Neuron (in vitro differentiated cells): ENCODE results near the gene TP53I11.
A peak's percentile ranks its signal among the peaks of the same experiment; 100 is the strongest.

Experiments used
- H2AFZ ChIP-seq: one replicate; pipeline ENCODE4 v1.6.1; 2013; ENCODE audit warnings: low read depth, mild to moderate bottlenecking, inconsistent platforms, low read length, moderate library complexity
- H3K27me3 ChIP-seq: one replicate; pipeline ENCODE4 v1.6.1; 2013; ENCODE audit warnings: low read length; ENCODE audit not compliant: insufficient read depth
- H3K36me3 ChIP-seq: one replicate; pipeline ENCODE4 v1.6.1; 2013; ENCODE audit warnings: low read length; ENCODE audit not compliant: insufficient read depth
- H3K4me1 ChIP-seq: one replicate; pipeline ENCODE4 v1.6.1; 2013; ENCODE audit warnings: low read length; ENCODE audit not compliant: insufficient read depth
- H3K4me3 ChIP-seq: 2 replicates; pipeline ENCODE4 v1.5.1; 2013; ENCODE audit warnings: mild to moderate bottlenecking, low read length, moderate library complexity
- H3K9me3 ChIP-seq: one replicate; pipeline ENCODE4 v1.6.1; 2013; ENCODE audit warnings: low read length

TP53I11 gene, protein sequence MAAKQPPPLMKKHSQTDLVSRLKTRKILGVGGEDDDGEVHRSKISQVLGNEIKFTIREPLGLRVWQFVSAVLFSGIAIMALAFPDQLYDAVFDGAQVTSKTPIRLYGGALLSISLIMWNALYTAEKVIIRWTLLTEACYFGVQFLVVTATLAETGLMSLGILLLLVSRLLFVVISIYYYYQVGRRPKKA

DNA sequence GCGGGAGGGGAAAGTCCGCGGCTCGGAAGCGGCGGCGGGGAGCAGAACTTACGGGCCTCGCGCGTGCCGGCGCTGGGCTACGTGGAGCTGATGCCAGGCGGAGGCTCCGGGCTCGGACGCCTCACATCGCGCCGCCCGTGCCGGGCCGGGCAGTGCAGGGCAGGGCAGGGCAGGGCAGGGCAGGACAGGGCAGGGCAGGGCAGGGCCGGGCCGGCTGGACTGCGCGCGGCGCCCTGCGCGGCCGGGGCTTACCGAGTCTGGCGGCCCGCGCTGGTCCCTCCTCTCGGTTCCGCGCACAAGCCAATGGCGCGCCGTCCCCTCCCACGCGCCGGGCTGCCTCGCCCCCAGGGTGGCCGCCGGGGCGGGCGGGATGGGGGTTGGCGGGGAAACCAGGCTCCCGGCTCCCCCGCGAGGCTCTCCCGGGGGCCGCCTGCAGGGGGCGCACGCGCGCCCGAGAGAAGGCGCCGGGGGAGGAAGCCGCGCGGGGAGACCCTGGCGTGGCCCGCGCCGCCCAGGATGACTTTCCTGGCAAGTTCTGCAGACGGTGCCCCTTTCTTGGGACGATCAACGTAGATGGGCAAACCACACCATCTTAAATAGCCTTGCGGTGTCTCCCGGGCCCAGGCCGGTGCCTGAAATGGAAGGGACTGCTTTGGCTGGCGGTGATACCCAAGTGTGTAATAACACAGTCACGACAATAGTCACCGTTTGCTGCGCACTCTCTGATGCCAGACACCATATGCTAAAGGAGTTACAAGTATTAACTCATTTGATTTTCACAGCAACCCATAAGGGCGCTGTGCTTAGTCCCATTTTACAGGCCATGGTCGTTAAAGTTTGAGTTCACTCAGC is at the start of gene TP53I11:
Gene TP53I11, minus strand, starts transcription at position 259 of the 852 bp plus-strand sequence. CDS start 12,548 bp downstream, outside the sequence.
- Histone ChIP-seq H3K36me3 (no peaks in the 10 kb centered on the region), H2AFZ (peak within 1 kb of the TSS; percentile 99), H3K27me3 (peaks cover 16% of the 10 kb centered on the region), H3K4me1 (no peaks in the 10 kb centered on the region), H3K9me3 (no peaks in the 10 kb centered on the region), H3K4me3 (peak within 1 kb of the TSS; percentile 87)

DNA sequence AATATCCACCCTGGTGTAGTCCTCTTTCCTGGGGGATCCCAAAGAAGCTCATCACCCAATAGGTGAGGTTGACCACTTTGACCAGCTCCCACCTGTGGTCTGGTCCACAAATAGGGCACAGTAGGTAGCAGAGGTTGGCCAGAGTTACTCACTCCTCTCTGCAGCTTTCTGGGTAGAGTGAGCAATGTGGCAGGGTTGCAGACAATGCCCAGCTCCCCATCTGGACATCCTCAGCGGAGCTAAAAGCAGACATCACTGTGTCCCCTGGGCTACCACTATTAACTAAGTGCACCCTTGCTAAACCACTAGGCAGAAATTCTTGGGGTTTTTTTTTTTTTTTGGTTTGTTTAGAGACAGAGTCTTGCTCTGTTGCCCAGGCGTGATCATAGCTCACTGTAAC is 48.4 kb upstream of the TP53I11 start:
- no peaks in the 10 kb centered on the region for H3K9me3 ChIP-seq
- peaks cover 7% of the 10 kb centered on the region for H3K27me3 ChIP-seq
- no peak overlapping the region for H2AFZ ChIP-seq
- H3K4me3 ChIP-seq, result no peak overlapping the region
- H3K4me1 ChIP-seq, result no peaks in the 10 kb centered on the region
- no peaks in the 10 kb centered on the region for H3K36me3 ChIP-seq

DNA sequence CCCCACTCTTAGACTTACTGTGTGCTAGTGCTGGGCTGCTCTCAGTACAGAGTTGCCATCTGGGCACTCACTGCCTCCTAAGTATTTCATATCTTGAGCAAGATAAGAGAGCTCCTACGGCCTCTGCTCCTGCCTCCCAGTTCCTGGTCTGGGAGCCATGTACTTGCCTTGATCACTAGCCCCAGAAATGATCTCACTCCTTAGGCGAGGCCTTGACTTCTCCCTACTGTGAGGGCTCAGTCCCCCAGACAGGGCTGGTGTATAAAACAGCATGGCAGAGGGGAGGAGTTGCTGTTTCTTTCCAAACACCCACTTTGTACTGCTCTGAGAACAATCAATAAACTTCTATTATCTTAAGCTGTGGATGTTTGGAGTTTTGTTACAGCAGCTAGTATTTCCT is 47.4 kb upstream of the TP53I11 start:
- H3K9me3 ChIP-seq, result no peaks in the 10 kb centered on the region
- no peaks in the 10 kb centered on the region for H3K4me1 ChIP-seq
- H3K4me3 ChIP-seq, result no peak overlapping the region
- H3K36me3 ChIP-seq, result no peaks in the 10 kb centered on the region
- no peak overlapping the region for H2AFZ ChIP-seq
- H3K27me3 ChIP-seq, result peaks cover 13% of the 10 kb centered on the region

DNA sequence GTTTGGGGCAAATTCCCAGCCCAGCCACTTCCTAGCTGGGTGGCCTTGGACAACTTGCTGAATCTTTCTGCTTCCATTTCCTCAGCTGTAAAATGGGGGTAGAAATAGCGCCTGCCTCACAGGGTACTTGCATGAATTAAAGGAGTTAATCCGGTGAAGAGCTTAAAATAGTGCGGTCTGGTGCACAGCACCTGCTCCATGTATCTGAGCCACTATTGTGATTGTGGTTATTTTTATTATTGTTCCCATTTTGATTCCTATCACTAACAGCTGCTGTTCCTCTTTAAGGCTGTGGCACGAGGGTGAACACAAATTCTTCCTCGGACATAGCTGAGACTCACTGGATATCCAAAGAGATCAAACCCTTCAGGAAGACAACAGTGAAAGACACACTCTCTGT is 46.9 kb upstream of the TP53I11 start:
- no peak overlapping the region for H2AFZ ChIP-seq
- peaks cover 16% of the 10 kb centered on the region for H3K27me3 ChIP-seq
- H3K4me3 ChIP-seq, result no peak overlapping the region
- no peaks in the 10 kb centered on the region for H3K4me1 ChIP-seq
- no peaks in the 10 kb centered on the region for H3K36me3 ChIP-seq
- no peaks in the 10 kb centered on the region for H3K9me3 ChIP-seq

DNA sequence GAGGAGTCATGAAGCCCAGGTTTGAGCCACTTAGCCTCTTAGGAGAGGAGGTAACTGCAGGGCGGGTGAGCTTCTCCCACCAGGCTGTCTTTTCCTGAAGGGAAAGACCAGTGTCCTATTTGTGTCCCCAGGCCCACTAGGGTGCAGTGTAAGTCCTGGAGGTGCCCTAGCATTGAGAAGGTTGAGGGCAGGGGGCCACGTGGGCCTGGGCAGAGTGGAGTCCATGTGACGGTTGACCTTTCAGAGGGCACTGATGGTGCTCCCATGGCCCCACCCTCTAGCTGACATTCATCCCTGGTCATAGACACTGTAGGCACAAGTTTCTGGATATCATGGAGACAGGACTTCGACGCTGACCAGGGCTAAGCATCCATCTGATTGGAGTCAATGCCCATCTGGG is 44.1 kb upstream of the TP53I11 start:
- Histone ChIP-seq H3K27me3 (peaks cover 34% of the 10 kb centered on the region), H3K9me3 (no peaks in the 10 kb centered on the region), H2AFZ (no peak overlapping the region), H3K4me1 (no peaks in the 10 kb centered on the region), H3K36me3 (no peaks in the 10 kb centered on the region), H3K4me3 (no peak overlapping the region)

DNA sequence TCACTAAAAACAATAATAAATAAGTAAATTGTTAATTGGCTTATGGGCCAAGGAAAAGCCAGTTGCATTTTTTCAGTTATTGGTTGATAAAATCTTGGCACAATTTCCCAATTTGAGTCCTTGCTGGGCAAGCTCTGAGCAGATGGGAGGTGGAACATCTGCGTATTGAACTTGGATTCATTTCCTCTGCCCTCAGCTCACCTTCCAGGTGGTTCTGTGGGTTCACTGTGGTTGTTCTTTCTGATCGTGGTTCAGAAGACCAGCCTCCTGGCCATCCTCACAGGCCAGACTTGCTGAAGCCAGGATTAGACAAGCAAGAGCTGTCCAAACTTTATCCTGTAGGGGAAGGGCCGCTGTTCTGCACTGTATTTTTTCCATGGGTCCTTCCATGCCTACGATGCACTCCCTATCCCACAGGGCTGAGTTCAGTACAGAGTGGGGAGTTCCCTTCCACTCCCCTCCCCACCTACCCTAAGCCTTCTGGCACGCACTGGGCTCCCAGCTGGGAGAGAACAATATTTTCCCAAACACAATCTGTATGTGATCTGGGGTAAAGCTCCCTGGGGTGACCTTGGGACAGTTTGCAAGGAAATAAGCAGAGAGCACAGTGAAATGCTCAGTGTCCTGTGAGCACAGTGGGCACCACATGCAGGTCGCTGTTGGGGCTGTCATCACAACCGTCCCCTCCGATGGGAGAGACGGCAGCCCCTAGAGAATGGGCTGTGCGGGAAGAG is 43.5 kb upstream of the TP53I11 start:
- H3K9me3 ChIP-seq, result no peaks in the 10 kb centered on the region
- no peak overlapping the region for H2AFZ ChIP-seq
- H3K4me1 ChIP-seq, result no peaks in the 10 kb centered on the region
- peaks cover 38% of the 10 kb centered on the region for H3K27me3 ChIP-seq
- H3K36me3 ChIP-seq, result no peaks in the 10 kb centered on the region
- no peak overlapping the region for H3K4me3 ChIP-seq

DNA sequence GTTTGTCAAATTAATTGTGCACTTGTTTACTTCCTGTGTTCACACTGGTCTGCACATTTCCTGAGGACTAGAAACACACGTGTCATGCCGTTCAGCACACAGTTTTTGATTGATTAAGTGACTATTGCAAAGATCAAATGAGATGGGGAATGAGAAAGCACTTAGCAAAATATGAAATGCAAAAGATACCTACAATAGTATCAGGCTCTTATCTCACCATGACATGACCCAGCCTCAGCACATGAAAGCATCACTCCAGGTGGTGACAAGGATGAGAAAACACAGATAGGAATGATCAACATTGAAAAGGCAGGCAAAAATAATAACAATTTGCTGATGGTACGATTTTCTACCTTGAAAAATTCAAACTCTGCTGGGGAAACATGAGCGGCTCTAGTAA is 42.1 kb upstream of the TP53I11 start:
- H3K27me3 ChIP-seq, result peaks cover 50% of the 10 kb centered on the region
- no peaks in the 10 kb centered on the region for H3K4me1 ChIP-seq
- H3K4me3 ChIP-seq, result no peak overlapping the region
- H3K9me3 ChIP-seq, result no peaks in the 10 kb centered on the region
- no peak overlapping the region for H2AFZ ChIP-seq
- H3K36me3 ChIP-seq, result no peaks in the 10 kb centered on the region

DNA sequence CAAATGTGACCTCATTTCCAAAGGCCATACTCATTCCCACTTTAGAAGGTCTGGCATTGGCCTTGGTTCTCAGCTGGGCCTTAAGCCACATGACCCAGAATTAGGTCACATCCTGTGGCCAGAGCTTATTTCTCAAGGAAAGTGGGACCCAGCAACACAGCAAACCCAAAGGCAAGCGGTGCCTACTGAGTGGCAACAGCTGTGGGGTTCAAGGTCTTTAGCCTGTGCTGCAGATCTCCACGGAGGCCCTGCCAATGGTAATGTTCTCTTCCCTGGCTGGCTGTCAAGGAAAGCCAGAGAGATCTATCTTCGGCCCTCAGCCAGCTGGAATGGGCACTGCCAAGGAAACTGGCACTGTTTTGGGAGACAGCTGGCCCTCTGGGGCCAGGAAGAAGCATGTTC is 41.5 kb upstream of the TP53I11 start:
- Histone ChIP-seq H3K4me1 (no peaks in the 10 kb centered on the region), H3K36me3 (no peaks in the 10 kb centered on the region), H3K27me3 (peaks cover 56% of the 10 kb centered on the region), H3K9me3 (no peaks in the 10 kb centered on the region), H2AFZ (no peak overlapping the region), H3K4me3 (no peak overlapping the region)

DNA sequence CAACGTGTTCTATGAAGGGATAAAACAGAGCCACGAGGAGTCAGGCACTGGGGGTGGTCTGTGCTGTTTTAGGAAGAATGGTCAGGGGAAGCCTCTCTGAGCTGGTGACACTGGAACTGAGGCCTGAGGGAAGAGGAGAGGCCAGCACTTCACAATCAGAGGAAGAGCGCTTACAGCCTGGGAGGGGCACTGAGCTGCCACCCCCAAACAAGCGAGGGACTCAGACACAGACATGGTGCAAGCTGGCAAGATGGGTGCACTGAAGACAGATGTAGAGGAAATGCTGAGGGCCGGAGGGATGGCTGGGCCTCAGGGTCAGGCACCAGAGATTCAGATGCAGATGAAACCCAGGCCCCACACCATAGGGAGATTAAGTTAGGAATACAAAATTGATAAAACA is 40.0 kb upstream of the TP53I11 start:
- Histone ChIP-seq H2AFZ (no peak overlapping the region), H3K36me3 (no peaks in the 10 kb centered on the region), H3K4me1 (no peaks in the 10 kb centered on the region), H3K9me3 (no peaks in the 10 kb centered on the region), H3K27me3 (peaks cover 70% of the 10 kb centered on the region), H3K4me3 (no peak overlapping the region)

DNA sequence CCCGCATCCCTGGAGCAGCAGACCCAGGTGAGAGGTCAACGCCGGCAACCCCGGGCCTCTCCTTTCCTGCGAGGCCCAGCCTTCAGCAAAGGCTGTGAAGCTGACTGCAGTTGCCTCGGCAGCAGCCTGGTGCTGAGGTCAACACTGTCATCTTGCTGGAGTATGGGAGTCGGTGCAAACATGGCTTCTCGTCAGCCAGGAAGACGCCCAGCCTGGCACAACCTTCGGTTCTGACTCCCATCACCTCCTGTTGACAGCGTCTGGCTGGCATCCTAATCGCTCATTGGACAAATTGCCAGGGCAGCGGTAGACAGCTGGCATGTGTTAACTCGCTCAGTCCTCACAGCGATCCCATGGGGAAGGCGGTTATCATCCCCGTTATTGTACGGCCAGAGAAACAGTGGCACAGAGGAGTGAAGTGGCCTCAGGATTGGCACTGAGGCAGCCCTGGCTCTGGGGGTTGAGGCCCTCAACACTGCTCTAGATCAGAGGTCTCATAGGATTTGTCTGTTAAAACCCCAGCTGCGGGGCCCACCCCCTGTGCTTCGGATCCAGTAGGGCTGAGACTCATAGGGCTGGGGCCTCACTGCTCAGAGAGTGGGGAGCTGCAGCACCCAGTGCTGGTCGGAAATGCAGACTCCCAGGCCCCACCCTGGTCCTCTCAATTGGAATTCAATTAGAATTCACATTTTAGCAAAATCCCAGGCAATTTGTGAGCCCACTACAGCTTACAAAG is 39.3 kb upstream of the TP53I11 start:
- H3K36me3 ChIP-seq, result no peaks in the 10 kb centered on the region
- no peak overlapping the region for H3K4me3 ChIP-seq
- H3K9me3 ChIP-seq, result no peaks in the 10 kb centered on the region
- peaks cover 74% of the 10 kb centered on the region for H3K27me3 ChIP-seq
- H3K4me1 ChIP-seq, result no peaks in the 10 kb centered on the region
- H2AFZ ChIP-seq, result no peak overlapping the region

DNA sequence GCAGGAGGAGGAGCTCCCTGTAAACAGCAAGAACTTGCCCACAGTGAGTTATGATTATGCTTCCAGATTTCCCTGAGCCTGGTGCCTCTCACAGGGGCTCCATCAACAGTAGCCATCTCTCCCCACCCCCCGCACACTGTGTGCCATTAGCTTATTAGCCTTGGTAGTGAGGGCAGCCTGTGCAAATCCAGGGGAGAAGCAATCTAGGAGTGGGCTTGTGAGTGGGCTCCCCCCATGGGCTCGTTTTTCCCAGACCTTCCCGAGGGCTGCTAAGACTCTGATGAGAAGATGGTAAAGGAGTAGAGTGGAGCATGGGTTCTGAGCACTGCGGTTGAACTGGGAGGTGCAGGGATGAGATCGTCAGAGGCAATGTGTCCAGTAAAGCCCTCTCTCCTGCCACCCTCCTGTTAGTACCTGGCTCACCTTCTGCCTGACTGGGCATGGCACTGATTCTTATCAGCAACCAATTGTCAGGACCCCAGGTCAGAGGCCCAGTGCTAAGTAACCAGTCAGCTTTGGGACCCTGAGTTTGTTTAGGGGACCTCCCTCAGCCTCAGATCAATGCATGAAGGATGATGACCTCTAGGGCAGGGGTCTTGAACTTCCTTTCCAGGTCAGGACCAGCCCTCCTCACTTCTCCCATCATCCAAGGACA is 38.4 kb upstream of the TP53I11 start:
- Histone ChIP-seq H3K4me3 (no peak overlapping the region), H3K36me3 (no peaks in the 10 kb centered on the region), H3K9me3 (no peaks in the 10 kb centered on the region), H3K27me3 (peaks cover 72% of the 10 kb centered on the region), H3K4me1 (no peaks in the 10 kb centered on the region), H2AFZ (no peak overlapping the region)

DNA sequence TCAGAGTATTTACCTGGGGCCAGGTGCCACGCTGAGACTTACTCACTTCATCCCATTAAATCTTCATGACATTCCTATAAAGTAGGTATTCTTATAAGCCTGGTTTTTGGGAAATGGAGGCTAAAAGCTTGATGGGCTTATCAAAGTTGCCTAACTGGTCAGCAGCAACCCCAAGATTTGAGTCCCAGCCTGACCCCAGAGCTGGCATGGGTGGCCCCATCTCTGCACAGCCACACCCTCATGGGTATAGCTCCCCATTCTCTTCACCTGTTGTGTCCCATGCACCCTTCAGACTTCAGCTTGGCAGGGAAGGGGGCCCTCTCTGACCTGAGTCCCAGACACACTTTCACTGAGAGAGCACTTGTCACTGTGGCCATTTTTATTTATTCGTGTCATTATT is 37.4 kb upstream of the TP53I11 start:
- peaks cover 69% of the 10 kb centered on the region for H3K27me3 ChIP-seq

More for the DNA sequence above, 37.4 kb upstream of the TP53I11 start:
- no peaks in the 10 kb centered on the region for H3K9me3 ChIP-seq
- no peak overlapping the region for H2AFZ ChIP-seq
- no peaks in the 10 kb centered on the region for H3K36me3 ChIP-seq
- no peak overlapping the region for H3K4me3 ChIP-seq
- H3K4me1 ChIP-seq, result no peaks in the 10 kb centered on the region
